AG04450 (cell line): ENCODE measurements around the gene NCL. TPM values are rescaled to one million over a fixed set of nuclear protein-coding genes. Genes with fewer than 3 reads are reported as not detected.

Source experiments
- CTCF ChIA-PET: fragments of 300-600, 350-600 bp; formaldehyde crosslinking; extraction: SDS; loops from one replicate; lab custom pipeline; 2022; ENCODE audit warnings: antibody characterized with exemption, inconsistent platforms; lab: Charles Lee
- POLR2A ChIA-PET: fragments of 350-600 bp; formaldehyde crosslinking; extraction: SDS; loops from one replicate; lab custom pipeline; 2021; ENCODE audit warnings: antibody characterized with exemption, inconsistent platforms; lab: Yijun Ruan, JAX
- DNase-seq: peaks from one replicate; pipeline ENCODE4 v3.0.0-alpha.2; 2011; ENCODE audit warnings: low read depth, low spot score
- H3K27ac ChIP-seq: one replicate; pipeline ENCODE4 v1.5.1; 2012; ENCODE audit warnings: low read depth, low read length, control low read depth
- H3K27me3 ChIP-seq: one replicate; pipeline ENCODE4 v1.6.0; 2012; ENCODE audit warnings: low read length; ENCODE audit not compliant: control insufficient read depth, insufficient read depth
- H3K4me3 ChIP-seq: 2 replicates; pipeline ENCODE4 v1.5.1; 2011; ENCODE audit warnings: mild to moderate bottlenecking, low read depth, low read length, control low read depth
- H3K9me3 ChIP-seq: 2 replicates; pipeline ENCODE4 v1.5.1; 2012; ENCODE audit warnings: low read length; ENCODE audit not compliant: control insufficient read depth, insufficient read depth
- polyA plus RNA-seq: library from polyadenylated mRNA; depleted of rRNA; stranded (reverse); fragments of >200 nt; gene quantifications from 2 replicates; pipeline ENCODE4 v1.2.3, GENCODE V29; 2011
- TF ChIP-seq, protein P1 (sequence below): IDR thresholded peaks from 2 replicates; pipeline ENCODE4 v1.5.1; 2011; ENCODE audit warnings: low read depth, low read length, control low read depth, inconsistent platforms

The NCL gene
- polyA plus RNA-seq, 1 experiment: 165 TPM

DNA sequence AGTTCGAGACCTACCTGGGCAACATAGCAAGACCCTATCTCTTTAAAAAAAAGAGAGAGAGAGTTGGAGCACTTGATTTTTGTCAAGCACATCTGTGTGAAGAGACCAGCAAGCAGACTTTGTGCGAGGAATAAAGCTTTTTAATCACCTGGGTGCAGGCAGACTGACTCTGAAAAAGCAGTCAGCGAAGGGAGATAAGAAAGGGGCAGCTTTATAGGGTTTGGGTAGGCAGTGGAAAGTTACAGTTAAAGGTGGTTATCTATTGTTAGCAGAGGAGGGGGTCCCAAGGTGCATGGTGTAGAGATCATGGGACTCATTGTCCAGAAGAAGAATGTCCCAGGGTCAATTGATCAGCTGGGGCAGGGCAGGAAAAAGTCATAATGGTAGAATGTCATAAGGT, 34.4 kb downstream of the NCL start:
- Histone ChIP-seq H3K27ac (no peak overlapping the region), H3K4me3 (no peak overlapping the region), H3K9me3 (peaks cover 11% of the 10 kb centered on the region; the same call in 1 of the 2 replicates), H3K27me3 (peaks cover 3% of the 10 kb centered on the region)
- POLR2A ChIA-PET: no interaction called here
- TF ChIP-seq, protein P1, sequence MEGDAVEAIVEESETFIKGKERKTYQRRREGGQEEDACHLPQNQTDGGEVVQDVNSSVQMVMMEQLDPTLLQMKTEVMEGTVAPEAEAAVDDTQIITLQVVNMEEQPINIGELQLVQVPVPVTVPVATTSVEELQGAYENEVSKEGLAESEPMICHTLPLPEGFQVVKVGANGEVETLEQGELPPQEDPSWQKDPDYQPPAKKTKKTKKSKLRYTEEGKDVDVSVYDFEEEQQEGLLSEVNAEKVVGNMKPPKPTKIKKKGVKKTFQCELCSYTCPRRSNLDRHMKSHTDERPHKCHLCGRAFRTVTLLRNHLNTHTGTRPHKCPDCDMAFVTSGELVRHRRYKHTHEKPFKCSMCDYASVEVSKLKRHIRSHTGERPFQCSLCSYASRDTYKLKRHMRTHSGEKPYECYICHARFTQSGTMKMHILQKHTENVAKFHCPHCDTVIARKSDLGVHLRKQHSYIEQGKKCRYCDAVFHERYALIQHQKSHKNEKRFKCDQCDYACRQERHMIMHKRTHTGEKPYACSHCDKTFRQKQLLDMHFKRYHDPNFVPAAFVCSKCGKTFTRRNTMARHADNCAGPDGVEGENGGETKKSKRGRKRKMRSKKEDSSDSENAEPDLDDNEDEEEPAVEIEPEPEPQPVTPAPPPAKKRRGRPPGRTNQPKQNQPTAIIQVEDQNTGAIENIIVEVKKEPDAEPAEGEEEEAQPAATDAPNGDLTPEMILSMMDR: no peak
- CTCF ChIA-PET: interaction anchor here (1.2 kb wide), 1 partner anchor 17 kb away, joined by 6 read pairs; no protein-coding TSS in a partner anchor
- no peak for DNase-seq

DNA sequence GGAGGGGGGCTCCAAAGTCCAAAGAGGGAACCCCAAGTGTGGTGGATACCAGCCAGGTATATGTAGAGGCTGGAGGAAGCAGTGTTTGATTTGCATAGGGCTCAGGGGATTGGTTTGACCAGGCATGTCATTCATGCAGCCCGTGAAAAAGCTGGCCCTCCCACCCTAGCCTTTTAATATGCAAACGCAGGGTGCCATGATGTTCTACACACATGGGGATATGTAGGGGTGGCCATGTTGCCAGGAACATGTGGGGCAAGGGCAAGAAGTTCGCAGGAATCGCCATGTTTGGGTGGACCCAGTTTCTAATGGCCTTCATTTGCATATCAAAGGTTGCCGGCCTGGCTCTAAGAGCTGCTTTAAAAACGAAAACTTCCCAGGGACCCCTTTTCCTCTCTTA, 35.1 kb downstream of the NCL start:
- no peak overlapping the region for H3K4me3 ChIP-seq
- peaks cover 3% of the 10 kb centered on the region for H3K27me3 ChIP-seq
- ChIA-PET CTCF (interaction anchor here (0.6 to 1.2 kb wide), 2 partner anchors 16 to 181 kb away, joined by 3 to 6 read pairs; no protein-coding TSS in a partner anchor), POLR2A (no interaction called here)
- no peak for DNase-seq
- H3K27ac ChIP-seq: no peak overlapping the region
- peaks cover 11% of the 10 kb centered on the region; the same call in 1 of the 2 replicates for H3K9me3 ChIP-seq
- TF ChIP-seq, protein P1: no peak

DNA sequence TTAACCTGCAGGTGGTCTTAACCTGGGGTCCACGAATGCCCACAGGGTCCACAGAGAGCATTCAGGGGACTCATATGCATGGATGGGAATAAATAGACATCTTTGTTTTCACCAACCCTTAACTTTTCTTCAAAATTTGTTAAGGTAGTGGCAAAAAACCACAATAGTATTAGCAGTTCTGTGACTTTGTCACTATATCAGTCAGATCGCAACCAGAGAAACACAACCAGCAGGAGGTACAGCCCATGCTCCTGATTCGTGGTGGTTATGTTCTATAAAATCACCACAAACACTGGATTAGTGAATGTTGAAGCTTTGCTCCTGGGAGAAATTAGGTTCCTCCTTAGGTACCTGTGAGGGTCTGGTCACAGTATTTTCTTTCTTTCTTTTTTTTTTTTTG, 37.2 kb downstream of the NCL start:
- ChIA-PET POLR2A (no interaction called here), CTCF (interaction anchor here (0.7 kb wide), 1 partner anchor 24 kb away, joined by 5 read pairs; no protein-coding TSS in a partner anchor)
- Histone ChIP-seq H3K9me3 (peaks cover 8% of the 10 kb centered on the region; the same call in 1 of the 2 replicates), H3K4me3 (no peak overlapping the region), H3K27me3 (peaks cover 3% of the 10 kb centered on the region), H3K27ac (no peak overlapping the region)
- TF ChIP-seq, protein P1: no peak
- DNase-seq: no peak

DNA sequence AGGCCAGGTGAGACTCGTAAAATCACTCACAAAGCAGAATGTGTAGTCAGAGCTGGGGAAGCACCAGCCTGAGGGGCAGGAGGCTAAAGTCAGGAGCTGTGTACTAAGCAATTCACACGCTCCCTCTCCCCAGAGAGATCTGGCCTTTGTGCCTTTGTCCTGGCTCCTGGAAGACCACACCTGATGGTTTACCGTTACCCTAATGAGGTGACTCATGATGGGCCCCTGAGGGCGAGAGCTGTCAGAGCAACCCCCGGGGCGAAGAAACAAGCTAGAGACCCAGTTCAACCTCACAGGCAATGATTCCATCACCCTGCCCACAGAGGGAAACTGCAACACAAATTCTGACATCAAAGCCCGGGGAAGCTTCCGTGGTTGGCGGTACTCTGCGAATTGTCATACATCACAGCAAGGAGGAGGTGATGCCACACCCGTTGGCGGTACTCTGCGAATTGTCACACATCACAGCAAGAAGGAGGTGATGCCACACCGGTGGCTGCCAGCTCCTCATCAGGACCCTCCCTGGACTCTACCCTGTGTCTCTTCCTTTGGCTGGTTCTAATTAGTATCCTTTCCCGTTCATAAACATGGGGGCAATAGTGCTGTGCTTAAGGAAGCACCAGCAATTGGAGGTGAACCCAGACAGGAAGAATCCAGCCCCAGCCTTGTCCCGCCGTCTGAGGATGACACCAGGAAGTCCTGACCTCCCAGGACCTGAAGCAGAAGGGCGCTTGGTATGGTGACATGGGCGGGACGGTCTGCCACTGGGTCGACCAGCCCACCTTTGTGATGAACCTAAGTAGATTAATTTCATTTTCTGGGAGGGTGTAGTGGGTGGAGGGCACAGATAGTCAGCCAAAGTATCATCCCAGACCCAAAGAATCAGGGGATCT, 38.2 kb downstream of the NCL start:
- ChIA-PET CTCF (interaction anchor here (1.0 to 1.4 kb wide), 2 partner anchors 13 to 26 kb away, joined by 3 to 8 read pairs; no protein-coding TSS in a partner anchor), POLR2A (interaction anchor here (1.0 kb wide), 1 partner anchor 38 kb away, joined by 3 read pairs; the partner anchor contains the start of gene NCL)
- peaks cover 9% of the 10 kb centered on the region for H3K27me3 ChIP-seq
- no peak overlapping the region for H3K4me3 ChIP-seq
- TF ChIP-seq, protein P1: no peak
- H3K27ac ChIP-seq: no peak overlapping the region
- H3K9me3 ChIP-seq: peaks cover under 1% of the 10 kb centered on the region; the same call in 1 of the 2 replicates
- no peak for DNase-seq
